Stimulated activated CD4-positive, alpha-beta T cell treated with anti-CD3 and anti-CD28 coated beads, Interleukin-15, amount 100 ng/mL, for 48 hours (primary cell): ENCODE results near the gene ADGRG3.

Experiments used
- DNase-seq, 2 donors: peaks; one replicate each; pipeline ENCODE4 v3.0.0-alpha.2; 2020; ENCODE audit warnings: low read depth in 2 of 2

The ADGRG3 gene

GRCh38 chr16:57630931-57631845 is 36.9 kb upstream of the ADGRG3 start:
- no peak for DNase-seq

- DNase-seq = no peak
These were observed 35.5 kb upstream of the ADGRG3 start for GRCh38 chr16:57632568-57632967.

- DNase-seq = no peak
These were observed 34.6 kb upstream of the ADGRG3 start for GRCh38 chr16:57633383-57634064.

GRCh38 chr16:57634171-57634570 is 33.9 kb upstream of the ADGRG3 start:
- no peak for DNase-seq

GRCh38 chr16:57635266-57636097 is 32.6 kb upstream of the ADGRG3 start:
- DNase-seq = no peak

GRCh38 chr16:57636184-57636583 is 31.9 kb upstream of the ADGRG3 start:
- DNase-seq = no peak

- DNase-seq = no peak
These were observed 31.1 kb upstream of the ADGRG3 start for GRCh38 chr16:57637020-57637419.

GRCh38 chr16:57637424-57637823 is 30.7 kb upstream of the ADGRG3 start:
- no peak for DNase-seq

GRCh38 chr16:57637965-57638364 is 30.1 kb upstream of the ADGRG3 start:
- DNase-seq = no peak

GRCh38 chr16:57638381-57638780 is 29.7 kb upstream of the ADGRG3 start:
- DNase-seq = no peak

GRCh38 chr16:57639172-57639887 is 28.8 kb upstream of the ADGRG3 start:
- no peak for DNase-seq

GRCh38 chr16:57640185-57640584 is 27.9 kb upstream of the ADGRG3 start:
- no peak for DNase-seq

- DNase-seq = no peak
These were observed 27.5 kb upstream of the ADGRG3 start for GRCh38 chr16:57640612-57641011.

- DNase-seq = no peak
These were observed 25.7 kb upstream of the ADGRG3 start for GRCh38 chr16:57642160-57643135.

- DNase-seq = no peak
These were observed 24.8 kb upstream of the ADGRG3 start for GRCh38 chr16:57643147-57643874.

- DNase-seq = no peak
These were observed 24.2 kb upstream of the ADGRG3 start for GRCh38 chr16:57643910-57644309.

GRCh38 chr16:57644383-57645014 is 23.6 kb upstream of the ADGRG3 start:
- DNase-seq = no peak

- no peak for DNase-seq
These were observed 22.9 kb upstream of the ADGRG3 start for GRCh38 chr16:57645169-57645568.
